ENCODE data around the gene RAPGEF6.

RAPGEF6 gene

DNA sequence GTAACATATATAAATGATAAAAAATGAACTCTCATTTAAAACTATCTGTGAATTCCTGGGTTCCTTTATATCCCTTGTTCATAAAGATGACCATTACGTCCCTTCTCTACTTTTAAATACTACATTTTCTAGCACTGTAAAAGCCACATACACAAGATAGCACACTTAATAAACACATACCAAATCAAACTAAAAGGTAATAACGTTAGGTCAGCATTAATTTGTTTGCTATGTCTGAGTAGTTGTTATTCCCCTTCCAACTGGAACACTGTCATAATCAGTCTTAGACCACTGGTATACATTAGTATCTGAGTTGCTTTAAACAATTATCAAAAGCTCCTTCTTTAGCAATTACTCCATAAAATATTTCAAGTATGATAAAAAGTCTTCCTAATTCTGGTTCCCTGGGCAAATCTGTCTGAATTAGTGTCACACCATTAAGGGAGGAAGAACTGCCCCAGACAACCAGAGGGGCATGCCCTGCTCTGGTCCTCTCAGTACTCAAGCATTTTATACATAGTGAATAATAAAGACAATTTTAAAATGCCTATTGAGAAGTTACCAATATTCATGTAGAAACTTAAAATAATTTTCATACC lies 98.1 kb downstream of the RAPGEF6 start:
- no peak for DNase-seq

DNA sequence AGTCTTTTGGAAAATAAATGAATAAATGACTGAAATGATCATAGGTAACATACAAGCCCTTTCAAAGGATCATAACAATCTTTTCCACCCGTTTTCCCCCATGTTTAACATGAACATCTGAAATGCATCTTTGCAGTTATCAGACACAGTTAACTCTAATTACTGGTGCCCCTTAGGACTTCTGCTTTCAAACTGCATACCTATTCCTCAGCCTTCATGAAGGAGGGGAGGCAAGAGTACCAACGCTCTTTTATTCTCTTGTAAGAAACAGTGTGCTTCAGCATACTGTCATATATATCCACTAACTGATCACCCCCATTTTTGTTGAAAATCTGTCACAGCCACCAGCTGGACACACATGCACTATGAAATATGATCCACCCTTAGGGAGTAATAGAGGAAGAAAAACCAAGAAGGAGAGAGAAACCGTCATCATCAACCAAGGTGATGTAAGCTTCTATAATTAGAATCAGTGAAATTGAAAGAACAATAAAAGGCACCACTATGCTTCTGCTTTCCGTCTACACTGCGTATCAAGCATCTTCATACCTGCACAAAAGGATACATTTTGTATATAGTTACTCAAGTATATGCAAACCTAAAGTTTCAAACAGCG lies 98.7 kb downstream of the RAPGEF6 start:
- no peak for DNase-seq

DNA sequence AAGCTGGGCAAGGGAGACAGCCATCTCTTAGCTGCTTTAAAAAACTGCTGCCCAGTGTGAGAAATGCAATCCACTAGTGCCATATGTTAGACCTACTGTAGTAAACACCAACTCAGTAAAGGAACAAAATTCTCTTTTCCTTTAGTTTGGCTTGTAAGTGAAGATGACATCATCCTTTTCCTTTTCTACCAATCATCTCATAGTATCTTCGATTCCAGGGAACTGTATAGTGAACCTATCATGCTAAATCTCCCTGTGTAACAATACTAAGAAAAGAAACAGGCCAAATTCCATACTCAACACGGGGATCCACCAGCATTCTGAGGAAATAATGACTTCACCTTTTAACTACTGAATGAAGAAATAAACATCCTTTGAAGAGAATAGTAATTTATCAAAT lies 100.1 kb downstream of the RAPGEF6 start:
- DNase-seq: no peak

DNA sequence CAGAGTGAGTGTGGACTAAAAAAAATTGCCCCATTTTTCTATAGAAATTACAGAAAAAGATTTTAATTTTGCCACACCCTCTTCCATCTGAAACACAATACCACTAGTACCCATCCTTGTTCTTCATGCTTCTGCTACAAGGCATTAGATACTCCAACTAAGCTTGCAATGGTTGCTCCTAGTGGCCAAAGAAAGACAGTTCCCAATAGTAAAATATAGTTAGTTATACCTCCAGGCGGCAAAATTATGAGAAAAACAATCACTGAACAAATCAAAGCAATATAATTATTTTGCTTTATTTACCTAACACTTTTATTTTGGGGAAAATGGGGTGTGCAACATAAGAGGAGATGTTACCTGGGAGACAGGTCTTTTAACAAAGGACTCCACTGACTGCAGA lies 101.2 kb downstream of the RAPGEF6 start:
- DNase-seq: no peak

DNA sequence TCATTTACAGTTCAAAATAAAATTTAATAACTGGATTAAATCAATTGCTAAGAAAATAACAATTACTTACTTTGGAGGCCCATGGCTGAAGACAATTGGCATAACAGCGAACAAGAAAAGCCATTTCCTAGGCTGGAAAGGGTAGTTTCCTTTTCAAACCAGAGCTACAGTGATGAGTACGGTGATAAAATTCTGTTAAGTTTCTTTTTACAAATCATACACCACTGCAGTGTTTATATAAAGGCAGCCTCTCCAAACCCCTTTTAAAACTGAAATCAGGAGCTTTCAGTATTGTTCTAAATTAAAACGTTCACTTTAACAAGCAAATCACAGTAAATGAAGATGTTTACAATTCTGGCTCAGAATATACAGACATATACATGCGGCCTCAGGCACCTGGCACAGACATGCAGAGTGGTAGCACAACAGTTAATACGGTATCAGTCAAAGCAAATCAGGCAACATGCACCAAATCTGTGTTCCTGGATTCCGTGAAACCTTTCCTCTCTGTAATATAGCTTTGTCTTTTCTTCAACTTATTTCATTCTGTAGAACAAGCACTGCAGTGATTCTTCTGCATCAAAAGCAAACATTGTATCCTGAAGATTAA lies 102.9 kb downstream of the RAPGEF6 start:
- DNase-seq: no peak

DNA sequence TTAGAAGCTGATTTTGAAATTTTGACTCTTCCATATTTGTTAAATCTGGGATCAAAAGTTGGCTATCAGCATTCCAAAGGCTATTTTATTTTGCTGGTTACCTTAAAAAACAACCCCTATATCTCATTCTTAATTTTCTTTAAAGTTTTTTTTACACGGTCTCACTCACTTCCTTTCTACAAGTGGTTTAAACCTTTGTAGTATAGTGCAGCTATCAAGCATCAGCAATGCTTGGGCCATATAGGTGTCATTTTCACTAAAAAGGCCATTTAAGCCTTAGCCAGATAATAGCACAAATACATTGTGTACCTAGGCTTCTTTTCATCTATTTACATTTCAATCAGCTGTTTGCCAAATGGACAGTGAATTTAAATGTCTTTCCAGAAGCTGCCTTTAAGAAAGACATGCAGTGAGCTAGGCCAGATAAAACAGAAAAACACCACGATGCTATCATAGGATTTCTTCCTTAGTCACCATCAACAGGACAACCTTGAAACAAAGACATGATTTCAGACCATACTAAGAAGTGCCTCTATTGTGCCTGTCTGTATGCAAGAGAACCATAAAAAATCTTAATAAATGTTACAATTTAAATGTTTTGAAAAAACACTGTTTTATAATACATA lies 104.2 kb downstream of the RAPGEF6 start:
- DNase-seq: no peak

DNA sequence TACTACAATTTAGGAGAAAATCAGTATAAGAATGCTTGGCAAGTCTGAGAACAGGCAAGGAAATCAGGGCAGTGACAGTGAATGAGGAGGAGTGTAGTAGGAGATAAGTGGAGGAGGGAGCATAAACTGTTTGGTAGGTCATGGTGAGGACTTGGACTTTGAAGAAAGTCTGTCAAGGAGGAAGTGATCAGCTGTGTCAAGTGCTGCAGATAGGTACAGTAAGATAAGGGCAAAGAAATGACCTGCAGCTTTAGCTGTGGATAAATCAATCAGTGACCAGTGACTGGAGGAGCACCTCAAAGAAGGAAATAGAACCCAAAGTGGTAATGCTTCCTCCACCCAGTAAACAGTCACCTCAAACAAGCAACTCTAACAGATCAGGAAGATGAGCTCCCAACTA lies 106.3 kb downstream of the RAPGEF6 start:
- no peak for DNase-seq

DNA sequence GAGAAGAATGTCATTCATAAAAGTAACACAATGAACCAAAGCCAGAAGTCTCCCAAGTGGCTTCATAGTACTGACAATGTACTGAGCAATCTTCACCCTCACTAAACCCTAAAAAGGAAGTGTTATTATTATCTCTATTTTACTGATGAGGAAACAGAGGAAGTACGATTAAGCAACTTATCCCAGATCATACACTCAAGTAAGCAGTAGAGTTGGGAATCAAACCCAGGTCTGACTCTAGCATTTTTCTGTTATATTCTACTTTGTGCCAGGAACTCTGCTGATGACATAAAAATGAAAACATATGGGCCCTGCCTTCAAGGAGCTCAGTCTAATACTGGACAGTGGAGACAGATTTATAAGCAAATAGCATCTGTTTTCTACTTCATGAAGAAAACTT lies 109.2 kb downstream of the RAPGEF6 start:
- no peak for DNase-seq

DNA sequence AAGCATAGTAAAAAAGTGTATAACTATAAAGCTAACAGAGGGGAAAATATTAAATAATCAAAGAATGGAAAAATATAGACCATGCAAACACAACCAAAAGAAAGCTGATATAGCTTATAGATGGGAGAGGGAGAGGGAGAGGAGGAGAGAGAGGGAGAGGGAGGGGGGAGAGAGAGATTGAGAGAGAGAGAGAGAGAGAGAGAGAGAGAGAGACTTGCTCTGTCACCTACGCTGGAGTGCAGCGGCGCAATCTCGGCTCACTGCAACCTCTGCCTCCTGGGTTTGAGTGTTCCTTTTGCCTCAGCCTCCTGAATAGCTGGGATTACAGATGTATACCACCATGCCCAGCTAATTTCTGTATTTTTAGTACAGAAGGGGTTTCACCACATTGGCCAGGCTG lies 110.6 kb downstream of the RAPGEF6 start:
- DNase-seq: no peak

DNA sequence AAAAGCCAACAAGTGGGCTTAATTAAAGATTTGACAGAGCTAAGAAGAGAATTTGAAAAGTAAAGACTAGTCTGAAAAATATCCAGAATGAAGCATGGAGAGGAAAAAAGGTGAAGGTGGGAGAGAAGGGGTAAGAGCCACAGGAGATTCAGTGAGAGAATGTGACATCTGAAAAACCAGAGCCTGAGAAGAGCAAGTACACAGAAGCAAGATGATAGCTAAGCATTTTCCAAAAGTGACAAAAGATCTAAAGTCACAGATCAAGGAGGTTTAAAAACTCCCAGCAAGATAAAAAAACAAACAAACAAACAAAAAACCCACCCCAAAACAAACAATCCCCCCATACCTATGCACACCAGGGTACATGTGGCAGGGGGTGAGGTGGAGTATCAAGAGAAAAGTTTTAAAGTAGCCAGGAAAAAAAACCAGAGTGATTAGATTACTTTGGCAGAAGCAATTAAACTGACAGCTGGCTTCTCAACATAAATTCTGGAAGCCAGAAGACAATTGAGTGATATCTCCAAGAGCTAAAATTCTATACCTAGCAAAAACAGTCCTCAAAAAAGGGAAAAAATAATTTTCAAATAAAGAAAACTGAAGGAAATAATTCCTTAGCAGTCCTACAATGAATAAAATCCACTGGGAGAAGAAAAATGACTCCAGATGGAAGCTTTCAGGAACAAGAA lies 111.4 kb downstream of the RAPGEF6 start:
- no peak for DNase-seq

DNA sequence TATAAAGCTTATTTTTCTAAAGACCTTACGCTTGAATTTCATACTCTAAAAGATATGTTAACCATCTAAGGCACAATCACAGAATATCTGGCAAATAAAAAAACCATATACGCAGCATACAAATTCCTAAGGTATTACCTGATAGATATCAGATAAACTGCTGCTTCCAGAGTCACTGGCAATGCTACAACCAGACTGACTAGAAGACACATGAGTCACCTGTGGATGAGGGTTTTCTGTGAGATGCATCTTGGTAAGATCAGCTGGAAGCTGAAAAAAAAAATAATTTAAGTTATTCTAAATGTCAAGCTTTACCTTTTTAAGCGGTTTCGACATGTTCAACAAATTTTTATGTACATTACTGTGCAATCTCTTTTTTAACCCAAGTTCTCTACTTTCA lies 113.8 kb downstream of the RAPGEF6 start:
- no peak for DNase-seq

DNA sequence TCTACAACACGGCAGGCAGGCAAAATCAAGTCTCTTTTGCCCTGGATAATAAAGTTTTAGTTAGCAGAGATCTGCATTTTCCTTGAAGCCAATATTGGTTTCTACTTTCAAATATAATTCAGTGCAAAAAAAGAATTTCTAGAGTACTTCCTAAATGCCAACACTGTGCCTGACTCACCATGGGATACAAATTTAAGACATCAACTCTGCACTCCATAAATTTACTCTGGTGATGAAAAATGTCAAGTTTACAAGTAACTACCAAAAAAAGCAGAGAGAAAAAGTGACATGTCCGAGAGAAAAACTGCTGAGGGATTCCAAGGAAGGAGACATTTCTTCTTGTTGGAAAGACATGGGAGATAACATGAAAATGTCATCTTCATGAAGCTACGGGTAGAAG lies 119.7 kb downstream of the RAPGEF6 start:
- DNase-seq: no peak

DNA sequence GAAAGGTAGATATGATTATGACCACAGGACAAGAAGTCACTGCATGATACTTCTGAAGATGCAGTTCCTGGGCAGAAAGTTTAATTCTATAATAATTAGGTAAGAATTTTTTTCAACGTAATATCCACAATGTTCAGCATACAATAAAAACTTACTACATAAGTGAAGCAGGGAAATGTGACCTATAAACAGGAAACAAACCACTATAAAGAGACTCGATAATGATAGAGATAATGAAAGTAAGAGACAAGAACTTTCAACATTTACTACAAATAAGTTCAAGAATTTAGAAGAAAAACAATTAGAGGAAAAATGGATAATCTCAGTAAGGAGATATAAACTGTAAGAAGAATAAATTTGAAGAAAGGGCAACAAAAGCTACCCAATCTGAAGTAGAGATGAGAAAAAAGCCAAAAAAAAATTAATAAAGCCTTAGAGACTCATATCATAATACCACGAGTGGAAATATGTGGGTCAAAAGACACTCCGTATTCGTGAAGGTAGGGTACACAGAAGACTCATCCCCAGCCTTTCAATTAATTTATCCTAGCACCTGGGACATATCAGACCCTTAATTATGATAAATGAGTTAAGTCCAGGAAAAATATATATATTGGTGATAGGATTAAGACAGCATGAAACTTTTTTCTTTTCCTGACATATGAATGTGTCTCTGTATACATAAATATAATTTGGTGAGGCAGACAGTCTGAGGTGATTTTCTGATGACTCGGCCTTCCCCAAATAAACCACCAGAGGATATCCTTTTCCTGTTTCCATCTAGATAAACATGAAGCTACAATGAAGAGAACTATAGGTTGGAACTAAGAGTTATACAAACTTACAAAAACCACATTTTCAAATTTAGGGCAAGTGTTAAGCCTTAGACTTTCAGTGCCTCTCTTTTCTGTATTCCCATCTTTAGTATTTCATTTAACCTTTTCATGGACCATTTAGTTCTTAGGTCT lies 120.4 kb downstream of the RAPGEF6 start:
- DNase-seq: no peak

DNA sequence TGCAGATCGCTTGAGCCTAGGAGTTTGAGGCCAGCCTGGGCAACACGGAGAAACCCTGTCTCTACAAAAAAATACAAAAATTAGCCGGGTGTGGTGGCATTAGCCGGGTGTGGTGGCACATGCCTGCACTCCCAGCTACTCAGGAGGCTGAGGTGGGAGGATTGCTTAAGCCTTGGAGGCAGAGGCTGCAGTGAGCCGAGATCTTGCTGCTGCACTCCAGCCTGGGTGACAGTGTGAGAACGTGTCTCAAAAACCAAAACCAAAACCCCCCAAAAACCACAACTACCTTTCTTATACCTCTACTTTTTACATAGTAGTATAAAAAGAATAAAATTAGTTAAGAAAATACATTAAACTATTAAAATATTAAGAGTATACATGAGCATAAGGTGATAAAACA lies 121.2 kb downstream of the RAPGEF6 start:
- DNase-seq: no peak

DNA sequence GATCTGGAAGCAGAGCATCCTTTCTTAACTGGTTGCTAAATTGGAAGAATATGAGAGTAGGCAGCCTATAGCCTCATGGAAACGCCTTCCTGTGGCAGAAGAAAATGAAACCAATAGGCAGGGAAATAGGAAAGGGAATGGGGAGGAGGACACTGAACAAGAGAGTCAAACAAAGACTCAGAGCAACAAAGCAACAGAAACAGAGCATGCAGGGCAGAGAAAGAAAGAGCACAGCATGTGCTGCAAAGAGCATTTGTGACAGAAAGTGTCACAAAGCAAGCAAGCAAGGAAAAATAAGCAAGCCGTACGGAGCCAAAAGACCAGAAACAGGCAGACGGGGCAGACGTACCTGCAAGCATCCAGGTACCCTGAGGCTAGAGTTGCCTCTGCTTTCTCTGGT lies 123.1 kb downstream of the RAPGEF6 start:
- DNase-seq: no peak

DNA sequence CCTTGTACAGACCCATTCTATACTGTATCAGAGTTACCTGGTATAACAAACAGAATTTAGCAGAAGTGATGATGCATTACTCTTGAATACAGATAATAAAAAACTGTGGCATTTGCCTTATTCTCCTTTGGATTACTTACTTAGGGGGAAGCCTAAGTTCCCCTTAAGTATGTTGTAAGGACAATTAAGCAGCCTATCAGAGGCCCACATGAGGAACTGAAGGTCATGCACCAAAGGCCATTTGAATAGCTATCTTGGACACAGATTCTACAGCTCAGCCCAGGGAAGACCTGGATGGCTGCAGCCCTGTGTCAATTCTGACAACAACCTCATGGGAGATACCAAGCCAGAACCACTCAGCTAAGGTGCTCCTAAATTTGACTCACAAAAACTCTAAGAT lies 125.2 kb downstream of the RAPGEF6 start:
- DNase-seq: no peak

DNA sequence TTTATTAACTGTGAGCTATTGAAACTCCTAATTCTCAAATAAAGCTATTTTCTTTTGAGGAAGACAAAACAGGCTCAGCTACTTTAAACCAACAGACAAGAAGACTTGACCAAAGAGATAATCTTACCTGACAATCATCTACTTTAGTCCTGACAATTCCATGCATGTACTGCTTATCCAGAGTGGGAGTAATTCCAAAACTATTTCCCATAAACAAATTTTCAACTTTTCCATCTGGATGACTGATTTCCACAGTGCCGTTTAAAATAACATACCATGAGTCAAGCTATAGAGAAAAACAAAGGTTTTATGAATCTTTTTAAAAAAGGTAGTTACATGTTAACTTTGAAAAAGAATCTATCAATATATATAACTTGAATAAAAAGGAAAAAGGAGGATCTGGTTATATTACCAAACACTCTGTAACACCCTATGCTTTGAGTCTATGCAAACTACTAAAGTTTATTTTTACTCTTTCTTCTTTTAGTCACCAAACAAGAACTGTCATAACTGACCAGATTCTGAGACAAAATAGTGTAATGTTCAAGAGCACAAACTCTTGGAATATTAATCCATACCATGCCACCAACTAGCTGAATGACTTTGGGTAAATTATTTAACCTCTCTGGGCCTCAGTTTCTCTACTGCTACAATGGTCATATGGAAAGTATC lies 129.7 kb downstream of the RAPGEF6 start:
- DNase-seq: no peak

DNA sequence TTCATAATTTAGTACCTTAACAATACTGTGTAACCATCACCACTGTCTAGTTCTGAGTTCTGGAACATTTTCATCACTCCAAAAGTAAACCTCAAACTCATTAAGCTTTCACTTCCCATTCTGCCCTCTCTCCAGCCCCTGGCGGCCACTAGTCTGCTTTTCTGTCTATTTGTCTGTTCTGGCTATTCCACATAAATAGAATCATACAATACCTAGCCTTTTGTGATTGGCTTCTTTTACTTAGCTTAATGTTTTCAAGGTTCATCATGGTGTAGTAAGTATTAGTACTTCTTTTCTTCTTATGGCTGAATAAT lies 138.7 kb downstream of the RAPGEF6 start:
- DNase-seq: no peak

DNA sequence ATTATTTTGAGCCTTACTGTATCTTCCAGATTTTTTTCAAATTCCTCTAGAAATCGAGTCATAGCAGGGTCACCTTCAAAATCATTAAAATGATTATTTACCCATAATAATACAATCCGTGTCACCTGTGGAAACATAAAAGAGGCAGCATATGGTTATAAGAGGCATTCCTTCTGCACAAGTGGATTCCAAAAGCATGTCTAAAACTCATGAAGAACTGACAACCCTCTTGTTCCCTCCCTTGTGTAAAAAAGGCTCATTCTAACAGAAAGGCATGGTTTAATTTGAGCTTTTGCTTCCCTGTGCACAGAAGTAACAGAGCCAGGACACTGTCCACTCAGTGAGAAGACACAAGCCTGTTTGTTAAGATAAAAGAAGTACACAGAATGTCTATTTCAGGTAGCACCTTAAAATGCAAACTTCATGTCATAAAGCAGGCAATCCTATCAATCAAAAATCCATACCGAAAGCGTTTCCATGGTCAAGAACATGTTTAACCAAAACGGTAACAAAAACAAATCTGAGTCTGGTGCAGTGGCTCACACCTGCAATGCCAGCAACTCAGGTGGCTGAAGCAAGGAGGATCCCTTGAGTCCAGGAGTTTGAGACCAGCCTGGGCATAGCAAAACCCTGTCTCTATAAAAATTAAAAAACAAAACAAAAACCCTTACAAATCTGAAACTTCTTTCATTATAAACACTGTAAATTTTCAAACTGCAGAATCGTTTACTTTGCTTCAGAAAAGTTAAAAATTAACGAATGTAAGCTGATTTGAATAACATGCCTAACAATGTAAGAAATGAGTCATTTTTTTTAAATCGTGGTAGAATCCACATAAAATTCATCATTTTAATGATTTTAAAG lies 139.3 kb downstream of the RAPGEF6 start:
- no peak for DNase-seq

DNA sequence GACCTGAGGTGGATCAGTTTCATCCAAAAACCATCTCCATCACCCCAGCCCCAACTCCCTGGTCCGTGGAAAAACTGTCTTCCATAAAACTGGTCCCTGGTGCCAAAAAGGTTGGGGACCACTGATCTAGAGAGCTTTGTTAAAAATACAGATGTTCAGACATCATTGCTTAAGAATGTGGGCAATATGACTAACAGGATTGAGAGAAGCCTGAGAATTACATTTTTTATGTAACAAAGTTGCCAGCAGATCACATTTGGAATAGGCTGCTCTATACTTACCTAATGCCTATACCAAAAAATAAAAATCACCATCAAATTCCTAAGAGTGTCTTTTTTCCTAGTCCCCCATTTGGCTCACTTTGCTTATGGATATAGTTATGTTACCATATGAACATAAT lies 143.3 kb downstream of the RAPGEF6 start:
- no peak for DNase-seq

DNA sequence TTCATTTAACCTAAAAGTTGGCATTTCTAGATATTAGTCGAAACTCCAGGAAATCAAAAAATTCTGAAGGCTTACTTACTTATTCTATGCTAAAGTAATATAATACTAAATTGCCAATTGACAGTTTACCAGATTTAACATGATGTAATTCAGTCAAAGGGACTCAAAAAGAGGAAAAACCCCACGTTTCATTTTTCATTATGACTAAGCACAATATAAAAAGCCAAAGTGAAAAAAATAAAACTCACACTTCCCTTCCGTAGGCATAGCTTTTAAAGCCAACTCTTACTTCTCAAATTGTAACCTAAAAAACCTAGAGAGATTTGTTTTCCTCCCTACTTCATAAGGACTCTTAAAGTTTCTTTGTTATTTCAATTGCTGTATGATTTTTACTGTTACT lies 146.6 kb downstream of the RAPGEF6 start:
- DNase-seq: no peak
